GM18907 (cell line): ENCODE data around the gene CDH23.

ENCODE experiments used
- ATAC-seq: cut with Tn5 transposase; IDR thresholded peaks from one replicate; pipeline ENCODE4 v1.9.1; 2021; ENCODE audit warnings: mild to moderate bottlenecking, moderate library complexity; ENCODE audit not compliant: unreplicated experiment

Gene CDH23

GRCh38 chr10:71531485-71532446, 135.0 kb downstream of the CDH23 start:
- ATAC-seq, result no peak

GRCh38 chr10:71532878-71533277, 136.2 kb downstream of the CDH23 start:
- no peak for ATAC-seq

- no peak for ATAC-seq
Measured at GRCh38 chr10:71533936-71534335, 137.2 kb downstream of the CDH23 start.

GRCh38 chr10:71534568-71535194, 138.0 kb downstream of the CDH23 start:
- ATAC-seq, result no peak

- ATAC-seq, result no peak
Measured at GRCh38 chr10:71536332-71536731, 139.6 kb downstream of the CDH23 start.

DNA sequence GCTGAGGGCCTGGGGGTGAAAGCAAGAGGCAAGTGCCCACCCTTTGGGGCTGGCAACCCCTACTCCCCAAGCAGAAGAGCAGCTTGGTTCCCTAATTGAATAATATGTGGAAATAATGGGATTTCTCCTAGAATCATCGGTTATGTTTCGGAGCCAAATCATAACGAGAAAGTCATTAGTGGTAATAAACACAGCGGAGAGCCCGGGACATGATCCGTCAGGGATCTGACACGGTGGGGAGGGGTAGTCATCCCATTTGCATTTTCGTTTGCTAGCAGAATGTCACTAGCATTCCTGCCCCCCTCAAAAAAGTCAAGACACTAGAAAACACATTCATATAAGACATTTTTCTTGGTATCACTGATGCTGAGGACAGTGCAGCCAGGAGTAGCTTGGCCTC, 140.4 kb downstream of the CDH23 start:
- ATAC-seq, result no peak

- ATAC-seq, result no peak
Measured at GRCh38 chr10:71537681-71538080, 141.0 kb downstream of the CDH23 start.

DNA sequence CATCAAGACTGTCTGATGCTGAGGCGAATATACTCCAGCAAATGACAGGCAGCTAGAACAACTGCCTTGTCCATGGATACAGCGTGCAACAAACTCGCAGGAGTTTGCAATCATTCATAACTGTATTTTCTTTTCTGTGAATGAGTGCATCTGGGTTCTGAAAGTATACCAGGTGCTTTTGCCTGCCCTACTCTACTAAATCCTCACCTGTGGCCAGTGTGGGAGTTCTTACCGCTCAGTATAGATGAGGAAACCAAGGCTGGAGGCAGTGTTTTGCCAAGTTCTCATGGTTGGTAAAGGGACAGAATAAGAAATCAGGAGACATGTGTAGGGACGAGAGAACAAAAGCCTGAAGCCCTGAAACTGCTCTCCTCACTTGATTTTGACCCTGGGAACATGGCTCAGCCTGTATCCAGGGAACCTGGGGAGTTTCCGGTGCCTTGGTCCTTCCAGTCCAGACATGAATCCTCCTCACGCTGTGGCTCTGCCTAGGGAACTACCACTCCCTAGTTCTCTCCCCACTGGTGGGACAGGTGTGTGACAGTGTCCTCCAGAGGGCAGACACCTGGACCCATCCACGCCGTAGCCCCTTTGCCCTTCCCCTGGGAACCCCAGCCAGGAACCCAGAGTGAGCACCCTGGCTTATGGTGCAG, 142.0 kb downstream of the CDH23 start:
- no peak for ATAC-seq

DNA sequence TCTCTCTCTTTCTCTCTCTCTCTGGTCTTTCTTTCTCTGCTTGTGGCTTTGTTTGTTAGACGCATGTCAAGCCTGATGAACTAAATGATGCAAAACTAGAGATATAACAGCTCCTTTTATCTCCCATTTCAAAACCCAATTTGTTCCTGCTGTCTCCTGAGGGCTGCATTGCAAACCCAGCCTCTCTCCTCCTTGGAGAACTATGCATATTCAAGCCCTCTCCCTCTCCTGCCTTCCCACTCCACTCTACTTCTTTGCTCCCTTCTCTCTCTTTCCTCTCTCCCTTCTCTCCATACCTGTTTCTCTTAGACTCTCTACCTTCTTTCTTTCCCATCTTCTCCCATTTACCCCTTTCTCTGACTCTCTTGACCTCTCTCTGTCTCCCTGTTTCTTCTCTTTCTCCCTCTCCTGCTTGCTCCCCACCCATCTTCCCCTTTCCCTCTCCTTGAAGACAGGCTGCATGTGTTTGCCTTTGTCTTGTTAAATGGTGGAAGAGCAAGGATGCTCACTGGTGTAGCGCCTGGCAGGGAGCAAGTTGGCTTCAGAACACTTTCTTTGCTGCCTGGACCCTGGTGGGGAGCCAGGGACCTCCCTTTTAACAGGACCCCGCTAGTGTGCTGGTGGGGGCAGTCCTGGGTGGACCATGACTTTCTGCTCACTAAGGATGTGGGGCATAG, 142.9 kb downstream of the CDH23 start:
- ATAC-seq, result no peak

DNA sequence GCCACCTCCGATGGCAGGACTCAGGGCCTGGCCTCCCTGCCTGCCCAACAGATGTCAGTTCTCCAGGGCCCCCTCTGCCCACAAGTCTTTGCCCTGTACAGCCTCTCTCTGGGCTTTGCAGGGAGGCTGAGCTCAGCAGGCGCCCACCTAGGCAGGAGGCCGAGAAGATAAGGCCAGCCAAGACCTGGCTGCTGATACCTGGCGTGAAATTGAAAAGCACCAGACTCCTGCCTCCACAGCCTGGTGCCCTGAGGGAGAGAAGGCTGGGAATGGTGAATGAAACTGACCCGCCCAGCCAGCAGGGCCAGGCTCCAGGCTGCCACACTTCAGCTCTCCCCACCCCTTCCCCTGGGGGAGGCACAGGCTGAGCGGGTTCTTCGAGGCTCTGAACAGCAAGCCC, 145.8 kb downstream of the CDH23 start:
- no peak for ATAC-seq

GRCh38 chr10:71543608-71544170, 147.0 kb downstream of the CDH23 start:
- no peak for ATAC-seq

DNA sequence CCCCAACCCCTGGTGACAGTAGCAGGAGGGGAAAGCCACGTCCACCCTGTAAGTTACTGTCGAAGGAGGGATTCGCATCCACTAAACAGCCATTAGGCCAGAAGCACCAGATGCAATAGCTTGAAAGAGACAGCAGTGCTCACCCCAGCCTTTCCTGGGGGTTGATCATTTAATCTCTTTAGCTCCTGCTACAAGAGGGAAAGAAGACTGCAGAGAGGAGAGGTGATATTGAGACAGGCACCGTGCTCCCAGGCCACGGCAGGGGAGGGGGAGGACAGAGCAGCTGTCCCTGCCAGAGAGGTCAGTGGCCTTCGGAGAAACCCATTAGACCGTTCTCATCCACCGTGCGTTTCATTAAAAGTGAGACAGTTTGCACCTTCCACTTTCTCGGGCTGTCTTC, 148.3 kb downstream of the CDH23 start:
- no peak for ATAC-seq

DNA sequence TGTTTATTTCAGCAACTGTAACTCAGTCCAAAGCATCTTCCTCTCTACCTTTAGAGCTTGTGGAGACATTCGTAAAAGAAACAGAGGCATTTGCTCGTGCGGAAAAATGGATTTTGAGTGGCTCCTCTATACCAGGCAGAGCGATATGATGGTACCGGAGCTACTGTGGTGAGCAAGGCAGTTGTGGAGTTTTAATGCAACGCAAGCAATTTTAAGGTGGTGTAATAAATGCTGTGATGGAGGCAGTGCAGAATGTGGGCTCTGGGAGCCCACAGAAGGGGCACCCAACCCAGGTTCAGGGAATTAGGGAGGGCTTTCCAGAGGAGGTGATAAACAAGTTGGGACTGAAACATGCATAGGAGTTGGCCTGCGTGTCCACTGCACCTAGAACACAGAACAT, 149.5 kb downstream of the CDH23 start:
- no peak for ATAC-seq

DNA sequence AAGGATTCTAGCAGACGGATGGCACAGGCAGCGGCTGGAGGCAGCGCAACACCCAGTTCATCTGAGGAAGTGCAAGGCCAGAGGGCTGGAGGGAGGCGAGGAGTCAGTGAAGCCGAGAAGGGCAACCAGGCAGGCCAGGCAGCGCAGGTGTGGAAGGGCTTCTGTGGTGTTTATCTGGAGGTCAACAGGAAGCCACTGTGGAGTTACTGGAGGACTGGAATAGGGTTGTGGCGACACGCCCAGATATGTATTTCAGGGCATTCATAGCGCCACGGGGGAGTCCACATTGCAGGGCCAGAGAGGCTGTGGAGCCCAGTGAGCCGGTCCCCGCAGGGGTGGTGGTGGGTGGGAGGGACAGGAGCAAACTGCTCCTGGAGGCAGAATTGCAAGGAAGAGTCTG, 150.6 kb downstream of the CDH23 start:
- ATAC-seq, result no peak

- no peak for ATAC-seq
Measured at GRCh38 chr10:71547876-71548846, 151.4 kb downstream of the CDH23 start.

GRCh38 chr10:71549766-71550533, 153.2 kb downstream of the CDH23 start:
- ATAC-seq, result no peak

- no peak for ATAC-seq
Measured at GRCh38 chr10:71550628-71551027, 153.9 kb downstream of the CDH23 start.

- ATAC-seq, result no peak
Measured at GRCh38 chr10:71551970-71552369, 155.2 kb downstream of the CDH23 start.

GRCh38 chr10:71553432-71553831, 156.7 kb downstream of the CDH23 start:
- no peak for ATAC-seq
